CD14-positive monocyte (primary cell): ENCODE data around the gene ZBTB5. TPM values are rescaled to one million over a fixed set of nuclear protein-coding genes. Genes with fewer than 3 reads are reported as not detected.

ENCODE experiments used
- DNase-seq, 3 donors: peaks; one replicate each; pipeline ENCODE4 v3.0.0-alpha.2; 2011 to 2022
- H2AFZ ChIP-seq: 2 replicates; pipeline ENCODE4 v1.6.0; 2012; ENCODE audit warnings: mild to moderate bottlenecking, low read depth, low read length, inconsistent platforms; ENCODE audit not compliant: insufficient read depth, poor library complexity, severe bottlenecking
- H3K27ac ChIP-seq, 2 donors: 1 replicate in 1 of 2; 2 replicates in 1 of 2; pipeline ENCODE4 v1.5.1; 2012 to 2013; ENCODE audit warnings: low read length in 2 of 2, control low read depth in 1 of 2, inconsistent platforms in 1 of 2, low read depth in 1 of 2, mild to moderate bottlenecking in 1 of 2
- H3K27me3 ChIP-seq, 2 donors: one replicate each; pipeline versions ENCODE4 v1.6.0 to v1.6.1; 2011 to 2013; ENCODE audit warnings: low read length in 2 of 2; ENCODE audit not compliant: control insufficient read depth in 2 of 2, insufficient read depth in 2 of 2
- H3K36me3 ChIP-seq, 2 donors: replicated peaks in 1 of 2; 1 replicate in 1 of 2; 2 replicates in 1 of 2; pipeline versions ENCODE4 v1.5.1 to v1.6.1; 2012 to 2013; ENCODE audit warnings: low read length in 2 of 2, control low read depth in 1 of 2, inconsistent platforms in 1 of 2, mild to moderate bottlenecking in 1 of 2; ENCODE audit not compliant: insufficient read depth in 2 of 2, control insufficient read depth in 1 of 2
- H3K4me1 ChIP-seq, 2 donors: 1 replicate in 1 of 2; 2 replicates in 1 of 2; pipeline versions ENCODE4 v1.5.1 to v1.6.1; 2012 to 2013; ENCODE audit warnings: low read length in 2 of 2, control low read depth in 1 of 2, inconsistent platforms in 1 of 2, mild to moderate bottlenecking in 1 of 2, moderate library complexity in 1 of 2; ENCODE audit not compliant: insufficient read depth in 2 of 2, control insufficient read depth in 1 of 2
- H3K4me2 ChIP-seq: replicated peaks from 2 replicates; pipeline ENCODE3; 2012; ENCODE audit warnings: low read length, moderate library complexity, mild to moderate bottlenecking; ENCODE audit not compliant: poor library complexity, severe bottlenecking; ENCODE audit errors: extremely low read depth
- H3K4me3 ChIP-seq, 3 experiments: fragments of 200-600 bp in 1 of 3; sonication (generic) in 1 of 3; replicated peaks in 1 of 3; 1 replicate in 2 of 3; 2 replicates in 1 of 3; pipeline ENCODE4 v1.5.1; 2011 to 2013; ENCODE audit warnings: low read length in 3 of 3, mild to moderate bottlenecking in 3 of 3, control low read depth in 2 of 3, low read depth in 2 of 3, inconsistent platforms in 1 of 3, moderate library complexity in 1 of 3
- H3K79me2 ChIP-seq: 2 replicates; pipeline ENCODE4 v1.6.0; 2012; ENCODE audit warnings: mild to moderate bottlenecking, control low read depth, inconsistent platforms, low read length, moderate library complexity; ENCODE audit not compliant: insufficient read depth
- H3K9ac ChIP-seq: 2 replicates; pipeline ENCODE4 v1.6.0; 2017; ENCODE audit warnings: low read length, mild to moderate bottlenecking; ENCODE audit not compliant: insufficient read depth, poor library complexity, severe bottlenecking
- H3K9me3 ChIP-seq, 2 donors: replicated peaks in 1 of 2; 1 replicate in 1 of 2; 2 replicates in 1 of 2; pipeline versions ENCODE4 v1.5.1 to v1.6.1; 2012 to 2013; ENCODE audit warnings: low read length in 2 of 2, control low read depth in 1 of 2; ENCODE audit not compliant: control insufficient read depth in 1 of 2, insufficient read depth in 1 of 2
- H4K20me1 ChIP-seq: 2 replicates; pipeline ENCODE4 v1.6.0; 2012; ENCODE audit warnings: mild to moderate bottlenecking, low read length, control low read depth, moderate library complexity; ENCODE audit not compliant: insufficient read depth
- H3K27ac Mint-ChIP-seq, 7 donors: one replicate each; pipeline ENCODE4 v1.8.0; 2020; ENCODE audit warnings: mild to moderate bottlenecking in 7 of 7, mixed read lengths in 7 of 7, moderate library complexity in 6 of 7, inconsistent platforms in 2 of 7
- H3K27me3 Mint-ChIP-seq, 3 donors: one replicate each; pipeline ENCODE4 v1.8.0; 2021 to 2022; ENCODE audit warnings: low read depth in 3 of 3, mild to moderate bottlenecking in 3 of 3, mixed read lengths in 3 of 3, moderate library complexity in 3 of 3, inconsistent platforms in 1 of 3
- H3K36me3 Mint-ChIP-seq, 2 donors: one replicate each; pipeline ENCODE4 v1.8.0; 2020; ENCODE audit warnings: mixed read lengths in 2 of 2, inconsistent platforms in 1 of 2, mild to moderate bottlenecking in 1 of 2
- H3K4me1 Mint-ChIP-seq: one replicate; pipeline ENCODE4 v1.8.0; 2020; ENCODE audit warnings: mild to moderate bottlenecking, mixed read lengths
- H3K4me3 Mint-ChIP-seq, 2 donors: one replicate each; pipeline ENCODE4 v1.8.0; 2020; ENCODE audit warnings: mild to moderate bottlenecking in 2 of 2, mixed read lengths in 2 of 2, moderate library complexity in 1 of 2
- H3K9me3 Mint-ChIP-seq, 7 donors: one replicate each; pipeline ENCODE4 v1.8.0; 2020 to 2022; ENCODE audit warnings: mixed read lengths in 7 of 7, mild to moderate bottlenecking in 6 of 7, moderate library complexity in 6 of 7, inconsistent platforms in 2 of 7
- CTCF ChIP-seq: fragments of 200-600 bp; IDR thresholded peaks from one replicate; pipeline ENCODE4 v1.8.0; 2022; ENCODE audit warnings: antibody characterized with exemption, mild to moderate bottlenecking
- WGBS: methylation state at CpG from one replicate; pipeline ENCODE4 v1.1.5; 2013; ENCODE audit warnings: missing lambda C conversion rate; ENCODE audit not compliant: insufficient coverage; 5-methylcytosine and 5-hydroxymethylcytosine counted together
- intact Hi-C, 2 donors: fragments of 100-400 bp; cut with micrococcal nuclease; formaldehyde crosslinking; loops; one replicate each; pipeline versions ENCODE4 v1.15.0 to v1.15.1; 2023
- polyA plus RNA-seq, 3 donors: library from polyadenylated mRNA; depleted of rRNA in 1 of 3; unstranded in 2 of 3; stranded (reverse) in 1 of 3; fragments of 300-500 nt in 2 of 3; fragments of >200 nt in 1 of 3; fragmentation: Illumina TruSeq in 2 of 3; gene quantifications; 1 replicate in 2 of 3; 2 replicates in 1 of 3; pipeline ENCODE4 v1.2.3, GENCODE V29; 2012 to 2021

The ZBTB5 gene
- polyA plus RNA-seq, 3 donors: 0.58 to 6.4 (median 1.4) TPM

GRCh38 chr9:37496020-37496419 lies 30.8 kb upstream of the ZBTB5 start:
- no peak for TF ChIP-seq CTCF
- Histone ChIP-seq H3K79me2 (no peaks in the 10 kb centered on the region), H3K27me3 (no peaks in the 10 kb centered on the region), H3K36me3 (peaks cover 46 to 89% of the 10 kb centered on the region in 2 donors), H3K4me3 (no peak overlapping the region), H4K20me1 (no peaks in the 10 kb centered on the region), H3K27ac (no peak overlapping the region), H3K9me3 (no peaks in the 10 kb centered on the region), H3K4me2 (no peak overlapping the region), H3K9ac (no peak overlapping the region), H3K4me1 (no peaks in the 10 kb centered on the region), H2AFZ (no peak overlapping the region)
- Mint-ChIP-seq H3K4me1 (no peaks in the 10 kb centered on the region), H3K9me3 (no peaks in the 10 kb centered on the region), H3K4me3 (no peak overlapping the region), H3K27ac (peak overlapping the region in 2 of 7 donors; percentile 20 to 22), H3K36me3 (peaks cover 62 to 65% of the 10 kb centered on the region in 2 donors), H3K27me3 (no peaks in the 10 kb centered on the region)
- intact Hi-C loops: no loop called here
- DNase-seq: no peak
- 79% methylated on average over 4 of the region's 4 CpGs for WGBS

- 98% methylated on average over 5 of the region's 5 CpGs for WGBS
- Histone ChIP-seq H3K4me2 (no peak overlapping the region), H4K20me1 (no peaks in the 10 kb centered on the region), H3K4me1 (no peaks in the 10 kb centered on the region), H3K27me3 (no peaks in the 10 kb centered on the region), H3K79me2 (no peaks in the 10 kb centered on the region), H3K27ac (no peak overlapping the region), H3K9me3 (no peaks in the 10 kb centered on the region), H2AFZ (no peak overlapping the region), H3K36me3 (peaks cover 43 to 89% of the 10 kb centered on the region in 2 donors), H3K9ac (no peak overlapping the region), H3K4me3 (no peak overlapping the region)
- H3K4me1 Mint-ChIP-seq: no peaks in the 10 kb centered on the region
- H3K27ac Mint-ChIP-seq: peak overlapping the region in 1 of 7 donors; percentile 20
- H3K4me3 Mint-ChIP-seq: no peak overlapping the region
- no peak for TF ChIP-seq CTCF
- peaks cover 61 to 62% of the 10 kb centered on the region in 2 donors for H3K36me3 Mint-ChIP-seq
- H3K27me3 Mint-ChIP-seq: no peaks in the 10 kb centered on the region
- intact Hi-C loops: no loop called here
- no peak for DNase-seq
- H3K9me3 Mint-ChIP-seq: no peaks in the 10 kb centered on the region
Observed at GRCh38 chr9:37495571-37495970, 30.3 kb upstream of the ZBTB5 start.
